GM20000 (cell line): ENCODE measurements around the gene CDKL5.

Experiments used
- DNase-seq: peaks from one replicate; pipeline ENCODE4 v3.0.0; 2012; ENCODE audit warnings: low spot score
- TF ChIP-seq, protein P1 (sequence below): IDR thresholded peaks from 2 replicates; pipeline ENCODE4 v1.5.1; 2012; ENCODE audit warnings: mild to moderate bottlenecking, control low read depth; ENCODE audit errors: extremely low read depth, missing control alignments

CDKL5 gene

DNA sequence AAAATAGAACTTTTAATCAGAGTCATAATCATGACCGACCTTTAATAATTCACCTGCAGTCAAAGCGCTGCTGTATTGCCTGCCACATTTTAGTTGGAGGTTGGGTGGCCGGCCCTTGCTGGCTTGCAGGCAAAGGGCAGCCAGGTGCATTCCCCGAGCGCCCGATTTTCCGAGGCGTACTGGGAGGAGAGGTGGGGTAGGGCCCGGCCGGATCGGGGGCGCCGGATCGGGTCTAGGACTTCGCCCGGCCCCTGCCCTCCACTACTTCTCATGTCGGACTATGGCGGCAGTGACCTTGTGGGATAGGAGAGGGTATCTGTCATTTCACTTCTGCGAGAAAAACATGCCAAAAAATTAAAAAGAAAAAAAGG is 249.0 kb downstream of the CDKL5 start:
- TF ChIP-seq, protein P1, sequence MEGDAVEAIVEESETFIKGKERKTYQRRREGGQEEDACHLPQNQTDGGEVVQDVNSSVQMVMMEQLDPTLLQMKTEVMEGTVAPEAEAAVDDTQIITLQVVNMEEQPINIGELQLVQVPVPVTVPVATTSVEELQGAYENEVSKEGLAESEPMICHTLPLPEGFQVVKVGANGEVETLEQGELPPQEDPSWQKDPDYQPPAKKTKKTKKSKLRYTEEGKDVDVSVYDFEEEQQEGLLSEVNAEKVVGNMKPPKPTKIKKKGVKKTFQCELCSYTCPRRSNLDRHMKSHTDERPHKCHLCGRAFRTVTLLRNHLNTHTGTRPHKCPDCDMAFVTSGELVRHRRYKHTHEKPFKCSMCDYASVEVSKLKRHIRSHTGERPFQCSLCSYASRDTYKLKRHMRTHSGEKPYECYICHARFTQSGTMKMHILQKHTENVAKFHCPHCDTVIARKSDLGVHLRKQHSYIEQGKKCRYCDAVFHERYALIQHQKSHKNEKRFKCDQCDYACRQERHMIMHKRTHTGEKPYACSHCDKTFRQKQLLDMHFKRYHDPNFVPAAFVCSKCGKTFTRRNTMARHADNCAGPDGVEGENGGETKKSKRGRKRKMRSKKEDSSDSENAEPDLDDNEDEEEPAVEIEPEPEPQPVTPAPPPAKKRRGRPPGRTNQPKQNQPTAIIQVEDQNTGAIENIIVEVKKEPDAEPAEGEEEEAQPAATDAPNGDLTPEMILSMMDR: no peak
- peak; percentile 9 for DNase-seq

DNA sequence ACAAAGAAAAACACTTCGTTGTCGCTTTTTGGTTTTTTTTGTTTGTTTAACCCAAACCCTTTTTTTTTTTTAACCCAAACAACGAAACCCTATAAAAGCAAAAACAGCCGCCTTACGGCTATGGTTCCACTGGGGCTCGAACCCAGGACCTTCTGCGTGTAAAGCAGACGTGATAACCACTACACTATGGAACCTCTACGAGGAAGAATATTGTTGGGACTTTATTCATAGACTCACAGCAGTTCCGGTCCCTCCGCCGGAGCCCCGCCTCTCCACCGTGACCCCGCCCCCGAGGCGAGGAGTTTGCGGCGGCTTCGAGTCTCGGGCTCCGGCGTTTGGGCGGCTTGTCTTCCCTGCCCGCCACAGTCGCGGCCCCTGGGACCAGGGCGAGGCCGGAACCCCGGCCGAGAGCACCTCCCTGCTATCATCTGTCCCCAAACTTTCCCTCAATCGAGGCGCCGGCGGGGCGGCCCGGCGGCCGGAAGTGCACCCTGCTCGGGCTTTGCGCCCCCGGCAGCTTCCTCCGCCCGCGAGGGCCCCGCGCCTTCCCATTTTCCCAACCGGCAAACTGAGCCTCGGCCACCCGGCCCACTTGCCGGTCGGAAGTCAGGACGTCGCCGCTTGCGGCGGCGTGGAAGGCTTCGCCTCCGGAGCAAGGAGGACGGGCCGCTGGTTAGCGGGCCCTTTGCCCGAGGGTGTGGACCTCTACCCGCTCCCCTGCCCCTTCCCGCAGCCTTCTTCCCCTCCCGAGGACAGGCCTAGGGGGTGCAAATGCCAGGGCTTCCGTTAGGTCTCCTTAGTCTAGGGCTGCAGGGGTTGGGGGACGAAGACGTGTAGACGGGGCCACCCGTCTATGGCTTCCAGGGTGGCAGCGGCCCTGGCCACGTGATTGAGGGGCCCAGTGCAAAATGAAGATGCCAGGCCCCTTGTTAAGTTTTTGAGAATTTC is 249.7 kb downstream of the CDKL5 start:
- TF ChIP-seq, protein P1: no peak
- peak; percentile 87 for DNase-seq

DNA sequence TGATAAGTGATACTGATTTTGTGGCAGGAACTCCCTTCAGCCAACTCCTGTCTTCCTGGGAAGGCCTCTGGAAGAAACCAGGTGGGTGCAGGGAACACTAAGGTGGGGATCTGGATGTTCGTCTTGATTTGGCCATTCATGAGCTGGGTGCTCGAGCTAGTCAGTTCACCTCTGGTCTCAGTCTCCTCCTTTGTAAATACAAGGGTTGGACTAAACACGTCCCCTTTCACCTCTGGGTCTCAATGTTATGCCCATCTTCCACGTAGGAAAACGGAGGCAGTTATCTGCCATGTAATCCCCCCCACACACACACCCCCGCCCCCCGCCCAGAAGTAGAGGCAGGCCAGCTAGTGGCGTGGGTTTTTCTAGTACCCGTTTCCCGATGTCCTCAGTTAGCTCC is 250.6 kb downstream of the CDKL5 start:
- TF ChIP-seq, protein P1: no peak
- no peak for DNase-seq

DNA sequence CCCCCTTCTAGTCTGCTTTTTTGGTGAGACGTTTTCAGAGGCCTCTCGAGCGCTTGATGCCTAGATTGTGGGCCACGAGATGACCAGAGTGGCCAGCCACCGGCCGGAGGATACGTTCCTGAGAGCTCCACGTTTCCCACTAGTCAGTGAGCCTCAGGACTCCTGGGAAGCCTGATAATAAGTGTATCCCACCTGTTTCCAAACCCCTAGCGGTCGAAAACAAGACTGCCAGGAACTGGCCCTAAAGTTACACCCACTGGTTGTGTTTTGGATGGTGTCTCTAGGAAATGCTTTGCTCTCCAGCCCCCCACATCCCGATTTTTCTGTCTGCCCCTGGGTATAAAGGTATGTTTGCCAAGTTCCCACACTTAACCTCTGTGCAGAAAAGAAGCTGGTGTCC is 251.1 kb downstream of the CDKL5 start:
- DNase-seq: no peak

DNA sequence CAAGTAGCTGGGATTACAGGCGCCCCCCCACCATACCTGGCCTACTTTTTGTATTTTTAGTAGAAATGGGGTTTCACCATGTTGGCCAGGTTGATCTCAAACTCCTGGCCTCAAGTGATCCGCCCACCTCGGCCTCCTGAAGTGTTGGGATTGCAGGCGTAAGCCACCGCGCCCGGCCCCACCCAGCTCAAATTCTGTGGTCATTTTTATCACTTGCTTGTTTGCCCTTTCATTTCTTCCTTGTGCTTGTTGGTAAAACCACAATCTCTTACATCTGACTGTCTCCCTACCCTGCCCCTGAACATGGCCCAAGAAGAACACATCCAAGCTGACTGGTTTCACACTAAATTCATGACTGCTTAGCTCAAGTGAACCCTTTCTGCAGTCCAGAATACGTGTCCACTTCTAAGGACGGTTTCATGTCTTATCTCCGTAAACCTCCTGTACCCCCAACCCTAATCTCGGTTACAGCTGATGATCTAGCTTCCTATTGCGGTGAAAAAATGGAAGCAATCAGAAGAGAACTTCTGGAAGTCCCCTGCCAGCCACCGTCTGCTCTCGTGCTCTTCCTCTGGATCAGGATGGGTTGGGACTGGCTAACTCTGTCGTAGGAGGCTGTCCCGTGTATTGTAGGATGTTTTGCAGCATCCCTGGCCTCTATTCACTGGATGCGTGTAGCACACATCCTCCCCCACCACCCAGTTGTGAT is 251.9 kb downstream of the CDKL5 start:
- TF ChIP-seq, protein P1: no peak
- no peak for DNase-seq

More for the DNA sequence above, 251.1 kb downstream of the CDKL5 start:
- TF ChIP-seq, protein P1: no peak

DNA sequence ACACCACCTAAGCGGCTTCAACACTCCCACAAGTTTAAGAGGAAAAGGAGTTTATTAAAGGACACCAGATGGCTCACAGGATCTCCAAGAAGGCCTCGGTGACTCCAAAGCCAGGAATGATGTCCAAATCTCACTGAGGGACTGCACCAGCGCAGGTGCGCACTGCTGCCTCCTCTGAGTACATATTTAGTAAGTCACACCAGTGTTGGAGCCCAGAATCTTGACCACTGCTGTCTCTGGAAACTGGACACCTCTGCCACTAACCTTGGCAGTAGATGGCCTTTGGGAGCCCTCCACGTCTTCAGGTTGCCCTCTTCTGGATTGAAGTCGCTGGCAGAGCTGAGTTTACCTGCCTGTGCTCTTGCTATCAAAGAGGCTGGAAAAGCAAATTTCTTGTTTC is 256.6 kb downstream of the CDKL5 start:
- DNase-seq: no peak
- TF ChIP-seq, protein P1: no peak

DNA sequence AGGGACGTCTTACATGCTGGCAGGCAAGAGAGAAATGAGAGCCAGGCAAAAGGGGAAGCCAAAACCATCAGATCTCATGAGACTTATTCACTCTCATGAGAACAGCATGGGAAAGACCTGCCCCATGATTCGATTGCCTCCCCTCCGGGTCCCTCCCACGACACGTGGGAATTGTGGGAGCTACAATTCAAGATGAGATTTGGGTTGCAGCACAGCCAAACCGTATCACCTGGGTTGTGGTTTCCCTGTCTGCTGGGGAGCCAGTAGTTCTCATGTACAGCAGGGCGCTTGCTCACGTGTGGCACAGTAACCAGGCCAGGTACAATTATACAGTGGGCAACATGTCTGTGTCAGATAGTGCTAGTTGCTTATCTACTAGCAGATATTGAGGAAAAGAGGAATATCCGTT is 257.6 kb downstream of the CDKL5 start:
- no peak for DNase-seq
- TF ChIP-seq, protein P1: no peak
